GM18505 (cell line): ENCODE measurements around the gene DDX6.
A peak's percentile ranks its signal among the peaks of the same experiment; 100 is the strongest.

Experiments used
- ATAC-seq: cut with Tn5 transposase; IDR thresholded peaks from one replicate; pipeline ENCODE4 v1.9.1; 2021; ENCODE audit not compliant: unreplicated experiment
- POLR2A ChIP-seq: IDR thresholded peaks from 4 replicates; pipeline ENCODE4 v1.6.1; 2011; ENCODE audit warnings: borderline replicate concordance; ENCODE audit not compliant: insufficient read depth, insufficient read length; ENCODE audit errors: extremely low read depth

The DDX6 gene

DNA sequence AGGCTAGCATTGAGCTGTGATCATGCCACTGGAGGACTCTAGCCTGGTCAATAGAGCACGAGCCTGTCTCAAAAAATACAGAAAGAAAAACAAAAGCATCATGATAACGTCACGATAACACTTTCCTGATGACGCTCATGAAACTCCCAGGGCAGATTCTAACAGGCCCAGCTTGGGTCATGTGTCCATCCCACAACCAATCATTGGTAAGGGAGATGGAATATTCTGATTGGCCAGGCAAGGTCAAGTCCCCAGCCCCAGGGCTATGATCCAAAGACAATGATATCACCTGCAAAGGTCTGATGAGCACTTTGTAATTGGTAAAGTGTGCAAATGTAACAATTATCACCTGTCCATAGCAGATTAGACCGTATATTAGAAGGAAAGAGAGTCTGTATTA lies 21.5 kb upstream of the DDX6 start:
- TF ChIP-seq POLR2A: no peak
- no peak for ATAC-seq

DNA sequence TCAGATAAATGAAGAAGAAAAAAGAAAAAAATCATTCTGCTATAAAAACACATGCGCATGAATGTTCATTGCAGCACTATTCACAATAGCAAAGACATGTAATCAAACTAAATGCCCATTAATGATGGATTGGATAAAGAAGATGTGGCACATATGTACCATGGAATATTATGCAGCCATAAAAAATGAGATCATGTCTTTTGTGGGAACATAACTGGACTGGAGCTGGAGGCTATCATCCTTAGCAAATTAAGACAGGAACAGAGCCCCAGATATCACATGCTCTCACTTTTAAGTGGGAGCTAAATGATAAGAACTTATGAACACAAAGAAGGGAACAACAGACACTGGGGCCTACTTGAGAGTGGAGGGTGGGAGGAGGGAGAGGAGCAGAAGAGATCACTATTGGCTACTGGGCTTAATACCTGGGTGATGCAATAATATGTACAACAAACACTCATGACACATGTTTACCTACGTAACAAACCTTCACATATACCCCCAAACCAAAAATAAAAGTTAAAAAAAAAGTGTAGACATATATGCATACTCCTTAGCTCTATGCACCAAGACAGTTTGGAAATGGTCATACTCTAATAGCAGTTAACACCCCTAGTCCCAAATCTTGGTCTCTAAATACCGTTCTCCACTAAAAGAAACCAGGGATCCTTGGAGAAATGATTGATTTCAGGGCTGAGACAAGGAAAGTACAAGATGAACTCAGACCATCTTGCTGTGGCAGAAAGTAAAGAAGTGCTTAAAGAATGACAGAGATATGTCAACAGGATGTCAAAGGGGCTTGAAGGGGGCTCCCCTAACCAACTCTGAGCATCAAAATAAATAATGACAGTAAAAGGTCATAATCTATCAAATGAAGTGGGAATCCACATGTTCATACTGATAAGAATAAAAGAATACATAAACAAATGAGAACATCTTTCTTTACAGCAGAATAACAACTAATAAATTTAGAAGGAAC lies 17.1 kb upstream of the DDX6 start:
- ATAC-seq: no peak
- no peak for TF ChIP-seq POLR2A

DNA sequence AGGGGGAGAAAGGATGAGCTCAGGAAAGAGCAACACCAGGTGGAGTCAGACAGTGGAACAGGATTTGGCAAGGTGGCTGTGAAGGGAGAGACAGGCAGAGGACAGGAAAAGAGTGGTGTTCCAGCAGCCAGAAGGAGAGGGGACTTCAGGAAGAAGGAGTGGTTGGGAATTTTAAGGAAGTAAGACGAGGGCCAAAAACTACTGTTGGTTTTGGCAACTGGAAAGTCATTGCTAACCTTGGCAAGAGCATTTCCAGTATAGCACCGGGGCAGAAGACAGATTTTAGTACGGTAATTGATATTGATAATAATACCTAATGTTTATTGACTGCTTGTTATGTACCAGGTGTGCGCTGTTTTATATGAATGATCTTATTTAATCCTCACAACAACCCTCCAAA lies 15.4 kb upstream of the DDX6 start:
- no peak for ATAC-seq
- TF ChIP-seq POLR2A: no peak

DNA sequence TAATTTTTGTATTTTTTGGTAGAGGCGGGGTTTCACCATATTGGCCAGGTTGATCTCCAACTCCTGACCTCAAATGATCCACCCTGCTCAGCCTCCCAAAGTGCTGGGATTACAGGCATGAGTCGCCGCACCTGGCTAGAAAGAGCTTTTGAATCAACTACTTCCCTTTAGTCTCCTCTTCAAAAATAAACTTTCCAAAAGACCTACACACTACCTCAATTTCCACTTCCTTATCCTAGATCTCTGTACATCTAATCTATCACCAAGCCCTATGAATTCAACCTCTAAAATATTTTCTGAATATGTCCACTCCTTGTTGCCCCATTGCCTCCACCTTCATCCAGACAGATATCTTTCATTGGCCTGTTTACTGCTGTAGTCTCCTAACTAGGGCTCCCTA lies 13.1 kb upstream of the DDX6 start:
- no peak for TF ChIP-seq POLR2A
- no peak for ATAC-seq

DNA sequence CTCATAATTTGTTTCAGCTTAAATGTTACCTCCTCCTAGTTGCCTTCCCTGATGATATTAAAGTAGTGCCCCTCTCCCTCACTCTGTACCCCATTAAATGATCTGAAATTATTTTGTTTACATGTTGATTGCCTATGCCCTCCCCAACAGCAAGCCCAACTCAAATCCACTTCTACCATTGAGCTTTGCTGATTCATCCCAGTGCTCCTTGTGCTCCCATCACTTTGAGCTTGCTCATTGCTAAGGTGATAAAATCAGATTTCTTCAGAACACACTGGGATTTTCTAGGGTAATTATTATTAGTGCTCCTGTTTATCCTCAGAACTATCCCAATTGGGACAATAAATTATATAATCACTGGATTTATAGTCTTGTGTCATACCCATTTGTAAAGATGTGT lies 8.4 kb upstream of the DDX6 start:
- no peak for TF ChIP-seq POLR2A
- no peak for ATAC-seq

DNA sequence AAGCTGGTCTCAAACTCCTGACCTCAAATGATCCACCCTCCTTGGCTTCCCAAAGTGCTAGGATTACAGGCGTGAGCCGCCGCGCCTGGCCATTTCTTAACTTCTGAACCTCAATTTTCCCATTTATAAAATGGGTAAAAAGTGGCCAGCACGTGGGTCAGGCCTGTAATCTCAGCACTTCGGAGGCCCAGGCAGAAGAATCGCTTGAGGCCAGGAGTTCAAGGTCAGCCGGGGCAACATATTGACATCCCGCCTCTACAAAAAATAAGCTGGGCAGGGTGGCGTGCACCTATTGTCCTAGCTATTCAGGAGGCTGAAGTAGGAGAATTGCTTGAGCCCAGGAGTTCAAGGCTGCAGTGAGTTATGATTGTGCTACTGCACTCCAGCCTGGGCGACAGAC lies 6.5 kb upstream of the DDX6 start:
- no peak for ATAC-seq
- TF ChIP-seq POLR2A: no peak

DNA sequence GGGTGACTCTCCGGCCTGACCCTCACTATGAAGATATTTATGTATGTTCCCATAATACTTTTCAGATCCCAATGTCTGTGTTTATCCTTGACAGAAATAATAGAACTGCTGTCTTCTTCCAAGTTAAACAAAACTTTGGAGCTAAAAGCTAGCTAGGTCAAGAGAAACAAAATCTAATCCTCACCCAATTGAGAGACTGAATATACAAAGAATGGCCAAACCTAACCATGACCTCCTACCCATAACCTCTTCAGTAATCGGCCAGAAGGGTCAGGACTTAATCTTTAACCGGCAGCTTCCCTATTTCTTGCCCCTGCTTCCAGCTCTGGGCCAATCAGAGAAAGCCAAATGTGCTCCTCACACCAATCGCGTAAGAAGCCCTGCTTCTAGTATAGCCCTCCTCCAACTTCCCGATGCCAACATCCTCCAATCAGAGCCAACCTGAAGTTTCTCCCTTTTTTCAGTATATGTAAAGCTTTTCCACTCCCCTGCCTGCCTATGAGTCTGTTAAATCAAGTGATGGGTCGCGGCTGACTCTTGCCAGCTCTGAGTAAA lies 1.7 kb upstream of the DDX6 start:
- peak; percentile 34 for ATAC-seq
- TF ChIP-seq POLR2A: peak; percentile 93

DNA sequence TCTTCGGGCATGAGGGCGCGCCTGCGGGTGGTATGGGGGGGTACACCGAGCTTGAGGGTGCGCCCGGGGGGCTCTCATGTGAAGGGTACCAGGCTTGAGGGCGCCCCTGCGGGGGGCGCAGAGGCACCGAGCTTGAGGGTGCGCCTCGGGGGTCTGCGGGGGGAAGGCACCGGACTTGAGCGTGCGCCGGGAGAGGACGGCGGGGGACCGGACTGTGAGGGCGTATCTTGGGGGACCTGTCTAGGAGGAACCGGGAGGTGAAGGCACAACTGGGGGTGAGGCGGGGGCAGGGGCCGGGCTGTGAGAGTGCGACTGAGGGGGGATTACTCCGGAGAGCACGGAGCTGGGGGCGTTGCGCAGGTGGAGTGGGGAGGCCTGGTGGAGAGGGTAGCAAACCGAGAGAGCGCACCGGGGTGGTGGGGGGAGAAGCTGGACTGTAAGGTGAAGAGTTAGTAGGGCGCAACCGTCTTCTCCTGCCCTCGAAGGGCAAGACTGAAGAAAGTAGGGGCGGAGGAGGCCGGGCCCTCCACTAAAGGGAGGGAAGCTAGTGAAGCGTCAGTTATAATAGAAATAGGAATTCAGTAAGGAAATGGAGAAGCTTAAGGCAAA lies 1.1 kb upstream of the DDX6 start:
- TF ChIP-seq POLR2A: no peak
- no peak for ATAC-seq

DNA sequence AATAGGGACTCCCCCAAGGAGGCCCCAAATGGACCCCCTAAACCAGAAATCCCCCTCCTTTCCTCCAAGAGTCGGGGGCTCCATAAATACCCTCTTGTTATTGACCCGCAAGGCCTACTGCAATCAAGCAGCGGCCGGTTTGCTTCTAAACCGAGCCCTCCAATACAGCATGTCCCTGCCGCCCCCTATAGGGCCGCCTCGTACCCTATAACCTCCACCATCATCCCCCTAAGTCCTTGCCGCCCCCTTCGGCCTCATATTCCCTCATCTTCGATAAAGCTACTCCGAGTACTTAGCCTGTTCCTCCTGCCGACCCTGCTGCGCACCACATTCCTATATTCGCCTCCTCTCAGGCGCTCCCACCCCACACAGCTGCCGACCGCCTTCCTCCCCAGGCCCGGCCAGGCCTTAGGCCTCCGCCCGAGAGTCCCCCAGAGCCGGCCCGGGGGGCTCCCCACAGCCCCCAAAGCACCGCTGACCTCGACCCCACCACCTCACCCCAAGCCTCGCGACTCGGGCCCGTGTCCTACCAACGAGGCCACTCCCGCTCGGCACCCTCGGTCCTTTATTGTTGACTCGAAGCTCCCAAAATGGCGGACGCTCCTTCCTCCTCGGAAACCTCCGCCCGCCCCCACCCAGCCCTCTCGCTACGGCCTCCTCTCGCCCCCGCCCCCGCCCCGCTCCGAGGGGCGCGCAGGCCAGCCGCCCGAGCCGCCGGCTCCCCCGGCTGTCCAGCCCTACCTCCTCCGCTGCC lies 430 bp downstream of the DDX6 start:
- TF ChIP-seq POLR2A: no peak
- no peak for ATAC-seq

DNA sequence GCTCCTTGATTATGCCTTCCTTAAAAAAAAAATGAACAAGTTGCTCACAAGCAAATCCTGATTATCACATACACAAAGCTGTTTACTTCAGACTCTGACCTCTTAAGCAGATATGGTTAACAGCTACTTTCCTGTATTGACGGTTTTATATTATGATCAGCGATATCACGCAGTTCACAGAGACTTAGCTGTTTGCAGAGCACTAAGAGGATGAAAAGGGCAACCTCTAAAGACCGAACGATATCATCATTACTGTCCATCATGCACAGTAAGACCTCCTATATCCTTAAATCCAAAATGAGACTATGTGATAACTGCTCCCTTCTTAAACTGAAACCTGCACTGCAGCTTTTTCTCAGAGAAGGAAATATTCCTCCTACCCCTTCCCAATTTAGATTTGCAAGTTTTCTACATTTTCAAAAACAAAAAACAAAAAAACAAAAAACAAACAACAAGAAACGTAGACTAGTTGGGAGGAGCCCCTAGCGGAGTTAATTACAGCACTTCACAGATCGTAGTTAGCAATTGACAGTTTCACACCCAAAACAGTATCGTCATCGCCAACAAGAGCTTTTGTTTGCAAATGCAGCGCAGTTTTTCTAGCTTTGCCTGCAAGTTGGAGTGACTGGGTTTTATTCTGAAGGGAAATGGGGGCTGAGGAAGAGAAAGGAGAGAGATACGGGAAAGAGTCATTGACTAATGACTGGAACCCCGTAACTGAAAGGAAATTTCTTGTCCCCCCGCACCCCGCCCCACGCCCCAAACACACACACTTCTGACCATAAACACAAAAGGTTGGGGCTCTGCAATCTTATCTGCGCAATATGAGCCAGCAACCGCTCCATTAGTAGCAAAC lies 1.2 kb downstream of the DDX6 start:
- ATAC-seq: no peak
- no peak for TF ChIP-seq POLR2A

DNA sequence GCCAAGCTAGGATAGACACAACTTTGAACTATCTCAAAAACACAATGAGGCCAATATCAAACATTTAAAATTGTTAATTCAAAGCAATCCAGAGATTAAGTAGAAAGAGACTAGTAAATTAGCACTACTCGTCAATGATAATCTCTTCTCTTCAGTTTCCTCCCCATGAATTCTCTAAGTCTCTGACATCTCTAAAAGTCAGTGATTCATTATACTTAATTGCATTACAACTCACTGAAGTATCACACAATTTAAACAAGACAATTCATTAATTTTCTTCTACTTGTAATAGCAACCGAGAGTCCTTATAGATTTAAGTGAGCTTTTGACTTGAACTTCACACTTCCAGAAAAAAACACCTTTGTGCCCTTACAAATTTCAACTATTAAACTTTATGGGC lies 4.3 kb downstream of the DDX6 start:
- ATAC-seq: no peak
- no peak for TF ChIP-seq POLR2A

DNA sequence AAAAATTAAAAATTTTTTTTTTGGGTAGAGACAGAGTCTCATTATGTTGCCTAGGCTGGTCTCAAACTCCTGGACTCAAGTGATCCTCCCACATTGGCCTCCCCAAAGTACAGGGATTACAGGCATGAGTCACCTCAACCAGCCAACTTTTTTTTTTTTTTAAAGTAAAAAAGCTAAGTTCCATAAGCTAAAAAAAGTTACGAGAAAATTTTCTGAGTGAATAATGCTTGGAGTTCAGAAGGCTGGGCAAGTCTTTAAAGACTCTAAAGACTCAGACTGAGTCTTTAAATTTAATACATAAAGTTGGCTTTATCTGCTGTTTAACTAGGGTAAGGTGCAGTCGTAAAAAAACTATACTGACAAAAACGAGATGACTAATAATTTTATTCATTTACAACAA lies 5.6 kb downstream of the DDX6 start:
- ATAC-seq: no peak
- no peak for TF ChIP-seq POLR2A
